Measurements from ENCODE around the gene VGLL4.

GRCh38 chr3:11626084-11626463 lies 17.6 kb downstream of the VGLL4 start:
- TF ChIP-seq TSHZ2 (CRISPR knock-in tag; IDR thresholded peaks at IDR 0.05) (no peak), CSRNP3 (CRISPR knock-in tag; IDR thresholded peaks at IDR 0.05) (no peak), PATZ1 (CRISPR knock-in tag; IDR thresholded peaks at IDR 0.05; ENCODE audit: borderline replicate concordance) (no peak), ISL1 (CRISPR knock-in tag; IDR thresholded peaks at IDR 0.05) (no peak), TOX (CRISPR knock-in tag; IDR thresholded peaks at IDR 0.05; ENCODE audit: borderline replicate concordance) (no peak), SNAI2 (CRISPR knock-in tag; IDR thresholded peaks at IDR 0.05) (no peak), ZFP3 (CRISPR knock-in tag; IDR thresholded peaks at IDR 0.05) (no peak), CREB5 (CRISPR knock-in tag; IDR thresholded peaks at IDR 0.05; ENCODE audit: low read depth) (no peak)

Data from SK-N-SH treated with all-trans-retinoic acid at 6 μM for 48 hours (cell line).